H4 (cell line): ENCODE results near the gene FYN. TPM values are rescaled to one million over a fixed set of nuclear protein-coding genes. Genes with fewer than 3 reads are reported as not detected.
A peak's percentile ranks its signal among the peaks of the same experiment; 100 is the strongest.

ENCODE experiments used
- DNase-seq: peaks from one replicate; pipeline ENCODE4 v3.0.0-alpha.2; 2015; ENCODE audit warnings: low spot score
- total RNA-seq: library from RNA; depleted of rRNA; stranded (reverse); fragments of >200 nt; shearing (Covaris generic); gene quantifications from 2 replicates; pipeline ENCODE4 v1.2.3, GENCODE V29; 2014

FYN gene
- total RNA-seq, 1 experiment from 2014 or later = 19.9 TPM

GRCh38 chr6:111884068-111884467, 10.8 kb upstream of the FYN start:
- no peak for DNase-seq

DNA sequence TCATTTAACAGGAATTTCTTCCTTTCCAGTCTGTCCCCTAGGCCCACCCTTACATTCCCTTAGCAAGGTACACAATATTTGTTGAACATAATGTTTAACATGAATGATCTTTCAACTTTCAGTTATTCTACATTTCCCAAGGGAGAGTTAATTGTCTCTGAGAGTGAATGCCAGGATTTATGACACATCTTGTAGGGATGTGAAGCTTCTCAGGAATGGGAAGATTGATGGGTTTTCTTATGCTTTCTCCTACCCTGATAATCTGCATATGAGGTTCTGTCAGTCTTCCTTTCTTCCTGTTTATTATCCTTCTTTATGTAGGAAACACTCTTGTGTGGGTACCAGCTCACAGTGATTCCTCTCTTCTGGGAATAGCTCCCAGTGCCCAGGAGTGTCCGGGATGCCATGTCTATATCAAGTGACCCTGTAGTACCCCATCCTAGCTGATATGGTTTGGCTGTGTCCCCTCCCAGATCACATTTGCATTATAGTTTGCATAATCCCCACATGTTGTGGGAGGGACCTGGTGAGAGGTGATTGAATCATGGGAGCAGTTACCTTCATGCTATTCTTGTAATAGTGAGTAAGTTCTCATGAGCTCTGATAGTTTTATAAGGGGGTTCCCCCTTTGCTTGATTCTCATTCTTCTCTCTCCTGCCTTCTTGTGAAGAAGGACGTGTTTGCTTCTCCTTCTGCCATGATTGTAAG, 7.1 kb upstream of the FYN start:
- DNase-seq = no peak

DNA sequence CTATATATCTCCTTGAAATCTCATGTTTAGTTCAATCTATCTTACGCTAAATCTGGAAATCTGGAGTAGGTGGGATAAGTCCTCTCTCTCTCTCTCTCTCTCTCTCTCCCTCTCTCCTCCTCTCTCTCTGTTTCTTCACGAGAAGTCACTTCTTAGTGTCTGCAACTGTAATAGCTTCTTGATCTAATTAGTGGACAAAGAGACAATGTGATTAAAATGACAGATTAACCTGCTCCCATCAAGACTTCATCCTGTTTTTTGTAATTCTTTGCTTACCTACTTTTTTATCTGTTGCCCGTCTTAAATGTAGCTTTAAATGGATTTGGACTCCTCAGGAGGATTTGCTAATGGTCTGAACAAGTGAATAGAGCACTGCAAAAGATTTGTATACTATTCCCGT, 2.5 kb upstream of the FYN start:
- no peak for DNase-seq

DNA sequence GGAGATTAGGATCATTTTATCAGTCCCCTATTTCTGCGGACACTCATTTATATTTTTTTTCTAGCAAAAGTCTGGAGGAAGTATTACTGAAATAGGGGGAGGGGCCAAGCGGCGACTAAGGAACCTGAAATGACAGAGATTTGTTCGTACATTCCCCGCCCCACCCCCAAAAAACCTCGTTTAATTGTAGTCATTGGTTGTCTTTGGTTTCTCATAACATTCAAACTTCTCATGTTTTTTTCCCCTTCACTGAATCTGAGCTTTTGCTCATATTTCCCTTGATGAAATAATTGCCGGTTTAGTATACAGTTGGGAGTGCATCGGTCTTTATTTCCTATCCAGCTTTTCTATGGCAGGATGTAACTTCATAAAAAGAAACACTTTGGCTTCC, 768 bp upstream of the FYN start:
- no peak for DNase-seq

DNA sequence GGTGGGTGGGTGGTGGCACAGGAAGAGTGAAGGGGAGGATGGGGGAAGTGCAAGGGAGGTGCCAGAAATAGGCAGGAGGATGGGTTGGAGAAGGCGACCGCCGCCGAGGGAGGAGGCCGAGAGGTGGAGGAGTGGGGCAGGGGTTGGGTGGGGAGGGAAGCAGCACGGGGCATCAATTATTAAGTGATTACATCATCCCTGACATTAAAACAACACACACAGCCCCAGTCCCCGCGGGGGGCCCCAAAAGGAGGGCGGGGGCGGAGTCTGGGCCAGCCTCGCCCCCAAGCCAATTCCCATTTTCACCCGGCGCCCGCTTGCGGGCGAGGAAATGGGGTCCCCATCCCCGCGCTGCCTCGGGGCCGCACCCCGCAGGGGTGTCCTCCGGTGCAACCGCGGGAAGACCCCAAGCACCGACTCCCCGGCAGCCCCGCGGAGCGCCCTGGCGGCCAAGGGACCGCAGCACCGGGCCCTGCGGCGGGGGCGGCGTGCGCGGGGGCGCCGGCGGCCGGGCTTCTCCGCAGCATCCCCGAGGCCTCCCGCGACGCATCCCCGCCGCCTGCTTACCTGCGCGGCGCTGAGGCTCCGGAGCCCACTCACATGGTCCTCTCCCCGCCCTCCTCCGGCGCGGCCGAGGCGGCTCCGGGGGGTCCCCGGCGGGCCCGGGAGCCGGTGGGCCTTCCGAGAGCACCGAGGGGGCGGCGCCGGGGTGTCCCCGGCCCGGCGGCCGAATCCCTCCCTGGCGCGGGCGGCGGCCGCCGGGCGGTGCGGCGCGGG, 663 bp downstream of the FYN start:
- DNase-seq = no peak

- peak; percentile 13 for DNase-seq
Observed at GRCh38 chr6:111871725-111872400, 1.4 kb downstream of the FYN start.

DNA sequence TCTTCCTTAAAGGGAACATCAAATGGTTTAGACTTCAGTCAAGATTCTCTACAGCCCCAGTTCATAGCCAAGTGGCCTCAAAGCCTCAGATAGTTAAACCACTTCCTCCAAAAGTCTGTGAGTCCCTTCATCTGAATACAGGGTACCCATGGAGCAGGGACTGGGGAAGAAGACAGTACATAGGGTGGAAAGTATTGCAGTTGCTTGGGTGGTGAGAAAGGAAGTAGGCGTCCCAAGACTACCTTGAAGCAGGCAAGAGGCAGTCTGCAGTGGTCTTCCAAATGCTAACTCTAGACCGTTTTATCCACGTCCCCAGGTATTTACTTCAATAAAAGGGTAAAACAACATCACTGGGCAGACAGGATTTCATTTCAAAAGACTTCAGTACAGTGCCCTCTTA, 2.0 kb downstream of the FYN start:
- no peak for DNase-seq

DNA sequence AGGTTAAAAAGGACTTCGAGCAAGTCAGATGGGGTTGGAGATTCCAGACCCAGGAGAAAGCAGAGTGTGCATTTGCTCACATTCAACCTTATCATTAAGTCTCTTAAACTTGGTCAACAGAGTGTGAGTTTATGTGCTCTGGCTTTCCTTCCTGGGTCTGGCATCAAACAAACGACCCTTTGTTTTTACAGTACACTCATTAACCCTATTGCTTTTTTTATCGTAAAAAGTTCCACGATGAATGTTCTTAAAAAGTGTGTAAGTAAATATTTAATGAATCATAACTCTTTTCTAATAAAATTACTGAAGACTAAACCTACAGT, 2.5 kb downstream of the FYN start:
- no peak for DNase-seq

- no peak for DNase-seq
Observed at GRCh38 chr6:111870051-111870741, 3.1 kb downstream of the FYN start.

- no peak for DNase-seq
Observed at GRCh38 chr6:111866857-111867256, 6.4 kb downstream of the FYN start.

DNA sequence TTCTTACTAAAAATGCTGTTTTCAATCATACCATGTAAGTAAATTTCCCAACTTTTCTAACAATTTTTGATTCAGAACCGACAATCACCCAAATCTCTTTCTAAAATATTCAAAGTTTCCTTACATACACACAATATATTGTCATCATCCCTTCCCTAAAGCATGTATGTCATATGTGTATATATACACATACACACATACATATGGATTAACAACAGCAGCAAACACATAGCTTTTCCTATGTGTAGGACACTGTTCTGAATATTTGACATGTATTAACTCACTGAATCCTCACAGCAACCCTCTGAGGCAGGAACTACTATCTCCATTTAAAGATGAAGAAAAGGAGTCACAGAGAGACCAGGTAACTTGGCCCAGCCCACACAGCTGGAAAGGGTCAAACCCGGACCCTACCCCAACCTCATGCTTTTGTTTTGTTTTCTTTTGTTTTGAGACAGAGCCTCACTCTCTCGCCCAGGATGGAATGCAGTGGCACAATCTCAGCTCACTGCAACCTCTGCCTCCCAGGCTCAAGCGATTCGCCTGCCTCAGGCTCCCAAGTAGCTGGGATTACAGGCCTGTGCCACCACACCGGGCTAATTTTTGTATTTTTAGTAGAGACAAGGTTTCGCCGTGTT, 7.2 kb downstream of the FYN start:
- no peak for DNase-seq

GRCh38 chr6:111865049-111865585, 8.1 kb downstream of the FYN start:
- no peak for DNase-seq

- DNase-seq = no peak
Observed at GRCh38 chr6:111864138-111865048, 8.9 kb downstream of the FYN start.

DNA sequence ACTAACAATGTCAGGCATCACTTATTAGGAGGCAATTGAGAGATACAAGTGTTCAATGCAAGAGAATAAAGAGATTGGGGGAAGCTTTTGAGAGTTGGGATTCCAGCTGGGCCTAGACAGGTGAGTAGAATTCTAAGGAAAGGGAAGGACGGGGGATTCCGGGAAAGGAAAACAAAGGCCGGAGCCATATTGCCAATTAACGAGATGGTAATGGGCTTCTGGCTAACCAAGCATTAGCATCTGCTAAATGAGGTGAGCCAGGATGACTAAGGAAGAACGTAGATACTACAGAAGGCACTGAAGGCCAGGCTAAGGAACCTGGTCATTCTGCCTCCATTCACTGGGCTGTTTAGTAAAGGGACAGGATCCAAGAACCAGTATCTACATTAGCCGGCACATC, 10.5 kb downstream of the FYN start:
- no peak for DNase-seq

GRCh38 chr6:111862314-111862713, 10.9 kb downstream of the FYN start:
- DNase-seq = no peak

- no peak for DNase-seq
Observed at GRCh38 chr6:111861431-111861885, 11.8 kb downstream of the FYN start.

GRCh38 chr6:111858347-111858746, 14.9 kb downstream of the FYN start:
- no peak for DNase-seq

DNA sequence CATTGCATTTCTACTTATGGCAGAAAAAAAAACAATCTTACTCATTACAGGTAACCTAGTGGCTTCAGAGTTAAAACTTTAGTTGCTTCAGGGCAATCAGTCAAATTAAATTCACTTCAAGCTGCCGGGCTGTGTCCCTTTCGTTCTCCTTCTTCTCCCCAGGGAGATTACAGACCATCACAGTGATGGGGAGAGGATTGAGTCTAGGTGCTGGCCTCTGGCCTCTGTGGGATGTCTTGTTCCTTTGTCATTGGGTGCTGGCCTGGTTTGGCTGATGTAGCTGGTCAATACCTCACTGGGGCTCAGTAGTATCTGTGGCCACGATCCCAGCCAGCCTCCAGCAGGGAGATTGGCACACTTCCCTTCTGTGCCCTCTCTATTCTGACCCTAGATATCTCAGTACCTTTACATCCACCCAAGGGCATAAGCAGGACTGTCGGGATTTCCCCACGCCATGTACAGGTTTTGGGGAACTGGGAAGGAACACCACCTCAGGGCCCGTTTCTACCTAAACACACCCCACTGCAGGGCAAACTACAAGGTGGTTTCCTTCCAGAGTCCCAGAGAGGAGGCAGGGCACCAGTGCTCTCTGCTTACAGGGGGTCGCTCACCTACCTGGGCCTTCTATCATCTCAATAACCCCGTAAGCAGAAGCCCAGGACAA, 15.4 kb downstream of the FYN start:
- DNase-seq = no peak

- no peak for DNase-seq
Observed at GRCh38 chr6:111855753-111856152, 17.5 kb downstream of the FYN start.

- no peak for DNase-seq
Observed at GRCh38 chr6:111854683-111855082, 18.6 kb downstream of the FYN start.
